ENCODE results near the gene C19orf12.

GRCh38 chr19:29715701-29716581 is 880 bp upstream of the C19orf12 start:
- TF ChIP-seq CTCF (IDR thresholded peaks at IDR 0.05) (no peak), POLR2A (IDR thresholded peaks at IDR 0.05) (no peak)

All from adrenal gland (tissue), 5 donors.